Dedifferentiated amniotic fluid mesenchymal stem cell (primary cell): ENCODE data around the gene AKT3.
A peak's percentile ranks its signal among the peaks of the same experiment; 100 is the strongest.

ENCODE experiments used
- DNase-seq: peaks from one replicate; pipeline ENCODE4 v3.0.0-alpha.2; 2016; ENCODE audit errors: extremely low spot score

The AKT3 gene

DNA sequence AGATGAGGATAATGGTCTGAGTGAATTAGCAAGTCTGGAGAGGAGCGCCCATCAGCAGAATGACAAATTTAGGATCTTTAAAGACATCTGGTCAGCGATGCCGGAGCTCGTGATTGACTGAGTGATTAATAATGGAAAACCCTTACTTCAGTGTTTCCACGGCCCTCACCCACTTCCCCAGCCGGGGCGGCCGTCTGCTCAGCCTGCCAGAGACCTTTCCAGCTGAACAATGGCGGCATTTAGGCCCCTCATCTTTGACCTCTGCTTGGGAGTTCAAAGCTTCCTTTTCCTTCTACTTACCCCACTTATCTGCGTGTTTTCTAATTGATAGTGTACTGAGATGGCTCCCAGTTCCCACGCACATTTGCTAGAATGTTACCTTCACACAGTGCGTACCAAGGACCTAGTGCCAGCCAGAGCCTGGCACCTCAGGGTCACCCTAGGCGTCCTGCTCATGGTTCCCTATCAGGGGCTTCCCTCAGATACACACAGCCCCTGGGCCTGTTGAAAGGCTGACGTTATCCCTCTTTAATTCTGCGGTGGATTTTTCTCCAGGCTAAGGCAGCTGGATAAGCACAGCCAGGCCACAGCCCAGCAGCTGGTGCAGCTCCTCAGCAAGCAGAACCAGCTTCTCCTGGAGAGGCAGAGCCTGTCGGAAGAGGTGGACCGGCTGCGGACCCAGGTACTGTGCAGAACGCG is 361.4 kb downstream of the AKT3 start:
- no peak for DNase-seq

DNA sequence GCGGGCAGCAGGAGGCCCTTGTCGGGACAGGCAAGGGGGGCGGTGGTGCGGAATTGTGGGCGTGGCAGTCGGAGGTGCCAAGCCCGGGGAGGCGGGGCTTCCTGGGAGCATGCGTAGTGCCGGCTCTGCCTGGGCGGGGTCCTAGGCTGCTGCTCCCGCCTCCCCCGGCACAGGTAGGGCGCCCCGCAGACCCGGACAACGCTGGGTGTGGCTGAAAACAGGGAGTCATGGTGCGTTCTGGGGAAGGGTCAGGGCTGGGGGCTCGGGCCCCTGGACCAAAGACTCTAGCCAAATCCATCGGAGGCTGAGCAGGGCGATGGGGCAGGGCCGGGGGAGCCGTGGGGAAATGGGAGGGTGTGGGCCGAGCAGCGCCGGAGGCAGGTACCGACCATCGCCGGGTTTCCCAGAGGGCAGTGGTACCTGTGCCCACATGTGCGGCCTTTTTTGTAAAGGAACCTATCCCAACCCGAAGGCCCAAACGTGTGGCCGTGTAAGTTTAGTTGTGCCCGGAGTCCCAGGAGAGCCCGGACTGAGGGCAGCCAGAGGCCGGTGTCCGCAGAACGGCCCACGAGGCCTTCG is 362.3 kb downstream of the AKT3 start:
- DNase-seq = no peak

DNA sequence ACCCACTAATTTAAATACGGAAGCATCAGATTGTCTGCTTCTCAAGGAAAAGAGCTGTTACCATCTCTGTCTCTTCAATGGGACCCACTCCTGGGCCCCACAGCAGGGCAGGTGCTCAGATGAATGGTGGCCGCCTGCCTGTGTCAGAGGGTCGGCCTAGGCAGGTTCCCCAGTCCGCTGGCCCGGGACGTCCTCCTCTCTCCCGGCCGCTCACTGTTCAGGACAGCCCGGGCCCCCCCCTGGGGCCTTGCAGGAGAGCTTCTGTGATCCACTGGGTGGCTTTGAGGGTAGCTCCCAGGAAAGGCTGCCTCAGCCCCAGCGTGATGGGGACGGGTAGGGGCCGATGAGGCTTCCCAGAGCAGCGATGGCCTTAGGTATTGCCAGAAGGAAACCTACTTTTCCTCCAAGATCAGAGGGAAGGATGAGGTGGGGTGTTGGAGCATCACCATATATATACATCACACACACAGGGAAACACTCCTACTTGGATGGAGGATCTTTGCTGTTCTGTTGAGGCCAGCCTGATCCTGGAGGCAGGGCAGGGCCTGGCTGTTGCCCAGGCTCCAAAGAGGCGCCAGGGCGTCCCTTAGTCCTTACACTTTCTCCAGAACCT is 362.9 kb downstream of the AKT3 start:
- no peak for DNase-seq

DNA sequence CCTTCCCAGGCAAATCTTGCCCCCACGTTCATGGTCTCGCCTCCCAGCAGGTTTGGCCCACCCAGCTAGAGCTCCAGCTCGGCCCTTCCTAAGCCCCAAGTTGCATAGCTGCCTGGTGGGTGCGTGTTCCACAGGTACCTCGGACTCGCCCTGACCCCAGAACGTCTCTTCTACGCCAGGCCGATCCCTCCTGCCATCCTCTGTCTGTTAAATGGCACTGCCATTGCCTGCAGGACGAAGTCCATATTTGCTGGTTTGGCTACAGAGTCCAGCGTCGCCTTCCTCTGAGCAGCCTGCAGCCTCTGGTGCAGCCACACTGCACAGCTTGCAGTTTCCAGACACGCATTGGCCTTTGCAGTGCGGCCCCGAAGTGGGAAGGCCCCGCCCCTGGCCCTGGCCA is 366.1 kb downstream of the AKT3 start:
- no peak for DNase-seq

DNA sequence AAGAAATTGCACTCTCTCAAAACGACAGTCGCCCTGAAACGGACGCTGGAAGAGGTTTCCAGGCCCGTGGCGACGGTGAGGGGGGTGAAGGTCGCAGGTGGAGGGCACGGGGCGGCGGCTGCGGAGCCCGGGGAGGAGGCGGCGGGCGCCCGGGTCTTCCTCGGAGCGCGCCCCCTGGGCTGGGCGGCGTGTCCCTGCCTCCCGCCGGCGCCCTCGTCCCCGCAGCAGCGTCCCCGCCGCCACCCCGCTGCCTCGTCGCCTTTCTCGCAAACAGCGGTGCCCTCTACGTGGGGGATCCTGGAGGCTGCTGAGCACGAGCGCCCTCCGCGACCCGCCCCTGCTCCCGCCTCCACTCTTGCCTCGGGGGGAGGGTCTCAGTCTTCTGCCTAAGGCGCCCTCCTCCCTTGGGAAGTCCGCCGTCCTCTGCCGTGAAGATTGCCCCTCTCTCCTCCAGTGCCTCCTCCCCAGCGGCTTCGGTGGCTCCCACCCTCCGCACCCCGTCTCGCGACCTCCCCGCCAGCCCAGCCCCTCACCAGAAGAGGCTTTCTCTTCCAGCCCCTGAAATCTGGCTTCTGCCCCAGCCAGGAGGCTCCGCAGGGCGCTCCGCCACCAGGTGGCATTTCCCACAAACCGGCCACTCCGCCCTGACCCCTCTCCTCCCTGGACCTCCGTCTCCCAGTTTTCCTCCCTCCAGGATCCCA is 366.8 kb downstream of the AKT3 start:
- no peak for DNase-seq

DNA sequence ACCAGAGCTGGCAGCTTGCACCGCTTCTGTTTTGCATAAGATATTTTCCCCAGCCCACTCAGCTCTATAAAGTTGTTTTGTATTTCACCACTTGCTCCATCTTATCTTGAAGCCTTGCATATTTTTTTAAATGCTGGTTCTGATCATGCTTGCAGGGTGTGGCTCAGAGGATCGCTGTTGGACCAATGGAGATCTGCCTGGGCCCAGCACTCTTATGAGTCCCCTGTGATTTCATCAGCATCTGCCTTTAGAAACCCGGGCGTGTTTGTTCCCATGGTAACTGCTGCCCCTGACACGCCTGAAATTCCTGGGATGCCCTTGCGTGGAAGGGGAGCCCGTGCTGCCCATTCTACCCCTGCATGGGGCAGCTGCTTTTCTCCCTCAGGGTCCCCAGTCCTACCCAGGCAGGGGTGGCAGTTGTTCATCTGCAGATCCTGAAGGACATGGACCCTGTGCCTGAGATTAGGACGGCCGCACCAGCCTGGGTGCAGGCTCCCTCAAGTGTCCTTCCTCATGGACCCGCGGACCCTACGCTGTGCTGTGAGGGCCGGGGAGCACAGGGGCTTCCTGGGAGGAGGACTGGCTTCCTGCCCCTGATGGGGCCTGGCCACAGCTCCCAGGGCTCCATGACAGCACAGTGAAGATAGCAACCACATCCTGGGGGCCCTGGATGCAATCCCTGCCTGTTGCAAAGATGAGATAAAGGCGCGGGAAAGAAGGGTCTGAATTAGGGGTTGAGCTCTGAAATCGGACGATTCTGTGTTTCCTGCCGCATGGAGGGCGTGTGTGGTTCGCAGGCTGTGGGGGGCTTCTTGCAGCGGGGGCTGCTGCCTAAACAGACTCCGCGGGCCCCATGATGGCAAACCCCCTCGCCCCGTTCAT is 367.7 kb downstream of the AKT3 start:
- DNase-seq = peak; percentile 61

DNA sequence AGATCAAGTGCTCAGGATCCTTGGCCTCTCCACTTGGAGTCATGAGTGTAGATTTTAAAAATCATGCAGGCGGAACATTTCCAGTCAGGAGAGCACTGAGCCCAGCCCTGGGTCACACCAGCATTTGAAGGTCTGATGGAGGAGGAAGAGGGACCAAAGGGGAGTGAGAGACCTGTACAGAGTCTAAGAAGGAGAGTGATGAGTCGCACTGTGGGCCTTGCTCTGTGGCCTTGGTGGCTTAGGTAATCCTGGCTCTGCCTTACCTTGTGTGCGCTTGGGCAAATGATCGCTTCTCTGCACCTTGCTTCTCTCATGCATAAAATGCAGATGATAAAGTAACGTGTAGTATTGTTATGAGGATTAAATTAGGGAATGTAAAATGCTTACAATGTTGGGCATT is 368.9 kb downstream of the AKT3 start:
- no peak for DNase-seq

GRCh38 chr1:243477731-243478290 is 372.2 kb downstream of the AKT3 start:
- DNase-seq = no peak

GRCh38 chr1:243475966-243476365 is 374.1 kb downstream of the AKT3 start:
- DNase-seq = no peak

DNA sequence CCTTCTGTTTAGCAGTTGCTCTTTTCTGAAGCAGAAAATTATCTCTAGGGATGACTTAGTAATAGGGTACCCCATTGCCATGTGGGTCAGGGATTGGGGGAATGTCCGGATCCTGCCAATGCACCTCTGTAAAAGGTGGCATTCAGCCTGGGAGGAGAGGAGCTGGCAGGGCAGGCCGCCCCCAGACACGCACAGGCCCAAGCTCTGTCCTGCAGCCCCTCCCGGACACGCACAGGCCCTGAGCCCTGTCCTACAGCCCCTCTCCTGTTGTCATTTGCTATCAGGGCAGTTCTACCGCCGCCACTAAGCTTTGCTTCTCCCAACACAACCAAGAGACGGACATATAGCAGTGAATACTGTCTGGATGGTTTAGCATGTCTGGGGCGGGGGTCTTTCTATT is 375.1 kb downstream of the AKT3 start:
- no peak for DNase-seq

- DNase-seq = no peak
These were observed 375.7 kb downstream of the AKT3 start for GRCh38 chr1:243474136-243474881.

DNA sequence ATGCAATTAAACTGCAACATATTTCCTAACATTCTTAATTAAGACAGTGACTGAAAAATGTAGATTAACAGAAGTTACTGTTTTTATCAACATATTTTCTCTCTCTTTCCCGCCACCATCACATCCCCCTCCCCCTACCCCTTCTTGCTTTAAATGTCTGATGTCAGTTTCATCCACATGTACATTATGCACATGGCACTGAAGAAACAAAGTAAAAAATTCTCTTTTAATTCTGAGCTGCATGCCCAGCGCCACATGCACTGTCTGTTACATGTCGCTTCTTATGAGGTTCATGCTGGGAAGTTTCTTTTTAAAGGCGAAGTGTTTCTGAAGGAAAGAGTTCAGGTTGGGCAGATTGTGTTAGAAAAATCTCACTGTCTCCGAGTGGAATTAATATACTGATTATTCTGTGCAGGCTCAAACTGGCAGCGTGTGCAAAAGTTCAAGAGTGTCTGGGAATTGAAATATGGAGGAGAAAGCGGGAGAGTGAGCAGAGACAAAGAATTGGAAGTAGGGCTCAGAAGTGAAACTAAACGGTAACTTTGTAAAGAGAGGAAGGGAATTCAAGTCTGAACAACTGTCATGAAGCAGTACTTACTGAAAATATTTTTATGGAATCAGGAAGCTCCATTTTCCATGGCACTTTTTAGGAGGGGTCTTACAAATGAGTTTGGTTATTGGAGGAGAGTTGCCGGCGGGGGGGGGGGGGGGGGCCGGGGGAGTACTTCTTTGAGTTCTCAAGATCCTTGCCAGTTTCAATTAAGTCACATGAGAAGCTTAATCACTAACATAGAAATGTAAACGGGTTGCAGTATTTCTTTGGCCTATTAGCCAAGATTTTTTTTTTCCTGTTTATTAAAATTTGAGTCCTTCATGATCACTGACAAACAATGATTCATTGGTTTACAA is 376.6 kb downstream of the AKT3 start:
- peak; percentile 28 for DNase-seq

GRCh38 chr1:243471754-243472745 is 378.0 kb downstream of the AKT3 start:
- no peak for DNase-seq

- DNase-seq = no peak
These were observed 378.9 kb downstream of the AKT3 start for GRCh38 chr1:243471026-243471685.

GRCh38 chr1:243470502-243470901 is 379.5 kb downstream of the AKT3 start:
- DNase-seq = no peak

- DNase-seq = no peak
These were observed 380.5 kb downstream of the AKT3 start for GRCh38 chr1:243469497-243469896.

DNA sequence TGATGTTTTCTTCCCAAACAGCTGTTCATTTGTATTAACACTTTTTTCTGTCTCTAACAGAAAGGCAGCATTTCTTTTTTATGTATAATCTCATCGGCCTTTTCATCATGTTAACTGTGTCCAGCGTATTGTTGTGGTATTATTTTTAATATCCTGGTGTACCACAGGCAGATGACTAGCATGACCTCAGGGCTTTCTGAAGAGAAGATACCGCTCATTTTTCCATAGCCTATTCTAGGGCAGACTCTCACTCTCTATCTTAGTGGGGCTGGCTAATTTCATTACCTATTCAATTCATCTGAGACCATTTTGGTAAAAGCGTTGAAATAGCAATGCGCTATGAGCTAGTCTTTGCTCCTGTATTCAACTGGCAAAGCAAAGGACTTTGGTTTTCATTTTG is 384.3 kb downstream of the AKT3 start:
- DNase-seq = no peak

DNA sequence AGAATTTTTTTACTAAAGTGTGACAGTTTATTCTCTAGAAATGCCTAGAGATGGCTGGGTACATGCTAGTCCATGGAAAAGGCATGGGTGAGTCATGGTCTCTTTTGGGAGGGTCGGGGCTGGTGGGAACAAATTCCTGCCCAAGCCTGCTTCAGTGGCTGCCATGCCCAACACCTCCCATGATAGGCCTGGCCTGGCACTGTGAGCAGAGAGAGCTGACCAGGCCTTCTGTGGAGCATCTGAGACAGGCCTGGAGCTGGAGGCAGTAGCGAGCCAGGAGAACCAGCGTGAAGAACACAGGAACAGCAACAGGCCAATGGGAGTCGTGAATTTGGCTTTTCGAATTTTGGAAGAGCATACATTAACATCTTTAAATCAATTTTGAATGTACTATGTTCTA is 385.0 kb downstream of the AKT3 start:
- DNase-seq = no peak
